Embryonic facial prominence (tissue), 1 donor: ENCODE results near the gene KCNIP2.

Experiments
- DNase-seq: peaks from one replicate; pipeline ENCODE4 v3.0.0-alpha.2; 2016; ENCODE audit errors: extremely low spot score

The KCNIP2 gene

DNA sequence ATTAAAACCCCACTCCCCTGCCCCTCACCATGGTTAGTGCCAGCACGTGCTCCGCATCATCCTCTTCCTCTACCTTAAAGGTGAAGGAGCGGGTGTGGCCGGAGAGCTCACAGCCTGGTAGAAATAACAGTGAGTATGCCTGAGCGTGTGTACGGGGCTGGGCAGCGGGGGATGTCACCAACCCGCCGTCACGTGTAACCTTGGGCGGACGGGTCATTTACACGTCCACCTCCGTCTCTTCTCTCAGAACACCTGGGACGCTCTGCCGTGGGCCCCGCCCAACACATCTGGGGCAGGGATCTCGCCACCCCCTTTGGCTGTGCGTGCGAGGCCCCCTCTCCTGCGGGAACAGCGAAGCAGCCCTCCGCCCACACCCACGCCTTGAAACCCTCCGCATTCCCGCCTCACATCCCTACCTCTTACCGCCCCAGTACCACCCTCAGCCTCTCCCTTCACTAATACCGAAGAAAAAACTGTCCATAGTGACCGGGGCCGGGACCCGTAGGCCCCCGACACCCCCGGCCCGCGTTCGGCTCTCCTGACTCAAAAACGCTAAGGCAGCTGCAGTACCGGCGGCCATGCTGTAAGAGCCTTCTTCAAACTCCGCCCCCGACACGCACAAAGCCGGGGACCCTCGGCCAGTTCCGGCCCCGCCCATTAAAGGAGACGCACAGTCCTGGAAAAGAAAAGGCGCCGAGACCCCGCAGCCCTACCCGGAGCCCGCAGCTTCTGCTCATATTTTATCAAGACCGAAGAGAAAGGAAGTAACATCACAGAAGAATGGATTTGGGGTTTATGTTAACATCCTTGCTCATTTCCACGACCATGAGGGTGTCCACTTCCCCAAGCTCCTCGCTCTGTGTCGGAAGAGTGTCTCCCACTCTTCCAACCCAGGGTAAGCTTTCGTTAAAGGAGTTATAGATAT, 60.5 kb downstream of the KCNIP2 start, which contains the start of gene NPM3:
Gene NPM3, minus strand, starts transcription at position 636 of the 925 bp plus-strand sequence. Its CDS starts 56 bp downstream, at position 580.
- DNase-seq, result peak; percentile 74

DNA sequence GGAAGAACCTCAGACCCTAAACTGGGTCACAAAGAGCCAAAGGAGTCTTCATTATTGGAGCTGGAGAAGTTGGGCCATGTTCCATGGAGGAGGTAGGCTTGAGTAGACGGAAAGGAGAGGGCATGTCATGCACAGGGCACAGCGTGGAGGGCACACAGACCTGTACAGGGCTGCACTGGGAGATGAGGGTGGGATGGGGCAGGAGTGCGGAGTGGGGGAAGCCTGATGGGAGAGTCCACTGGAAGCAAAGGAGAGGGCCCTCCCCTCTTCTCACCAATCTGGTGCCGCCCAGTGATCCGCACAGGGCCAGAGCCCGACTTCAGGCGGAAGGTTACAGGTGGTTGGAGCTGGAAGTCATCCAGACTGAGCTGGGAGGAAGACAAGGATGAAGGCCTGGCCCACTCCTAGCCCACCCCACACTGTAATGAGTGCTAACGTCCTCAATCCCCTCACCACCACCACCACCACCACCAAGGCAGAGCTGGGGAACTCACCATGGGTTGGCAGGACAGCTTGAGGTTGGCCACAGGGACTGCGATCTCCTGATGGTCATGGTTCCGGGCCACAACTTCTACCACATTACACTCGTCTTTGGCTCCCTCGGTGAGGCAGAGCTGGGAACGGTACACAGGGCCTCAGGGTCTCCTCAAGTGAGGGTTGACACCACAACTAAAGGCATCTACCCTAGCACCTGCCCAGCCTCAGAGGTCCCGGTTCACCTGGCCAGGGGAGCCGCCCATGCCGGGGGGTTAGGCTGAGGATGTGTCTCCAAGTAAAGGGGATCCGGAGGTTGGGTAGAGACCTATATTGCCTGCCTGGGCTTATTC, 61.4 kb downstream of the KCNIP2 start:
- no peak for DNase-seq

DNA sequence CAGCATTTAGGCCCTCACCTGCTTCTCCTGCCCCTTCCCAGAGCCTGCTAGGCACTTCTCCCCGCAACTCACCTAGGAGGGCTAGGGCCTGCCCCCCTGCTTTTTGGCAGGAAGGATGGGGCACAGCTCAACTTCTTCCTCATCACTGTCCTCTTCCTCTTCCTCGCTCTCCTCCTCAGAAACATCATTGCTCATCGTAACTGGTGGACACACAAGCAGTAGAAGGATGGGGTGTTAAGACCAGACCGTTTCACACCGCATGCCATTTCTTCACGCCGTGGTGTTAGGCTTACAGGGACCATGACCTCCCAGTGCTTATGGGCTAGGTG, 62.0 kb downstream of the KCNIP2 start:
- no peak for DNase-seq

DNA sequence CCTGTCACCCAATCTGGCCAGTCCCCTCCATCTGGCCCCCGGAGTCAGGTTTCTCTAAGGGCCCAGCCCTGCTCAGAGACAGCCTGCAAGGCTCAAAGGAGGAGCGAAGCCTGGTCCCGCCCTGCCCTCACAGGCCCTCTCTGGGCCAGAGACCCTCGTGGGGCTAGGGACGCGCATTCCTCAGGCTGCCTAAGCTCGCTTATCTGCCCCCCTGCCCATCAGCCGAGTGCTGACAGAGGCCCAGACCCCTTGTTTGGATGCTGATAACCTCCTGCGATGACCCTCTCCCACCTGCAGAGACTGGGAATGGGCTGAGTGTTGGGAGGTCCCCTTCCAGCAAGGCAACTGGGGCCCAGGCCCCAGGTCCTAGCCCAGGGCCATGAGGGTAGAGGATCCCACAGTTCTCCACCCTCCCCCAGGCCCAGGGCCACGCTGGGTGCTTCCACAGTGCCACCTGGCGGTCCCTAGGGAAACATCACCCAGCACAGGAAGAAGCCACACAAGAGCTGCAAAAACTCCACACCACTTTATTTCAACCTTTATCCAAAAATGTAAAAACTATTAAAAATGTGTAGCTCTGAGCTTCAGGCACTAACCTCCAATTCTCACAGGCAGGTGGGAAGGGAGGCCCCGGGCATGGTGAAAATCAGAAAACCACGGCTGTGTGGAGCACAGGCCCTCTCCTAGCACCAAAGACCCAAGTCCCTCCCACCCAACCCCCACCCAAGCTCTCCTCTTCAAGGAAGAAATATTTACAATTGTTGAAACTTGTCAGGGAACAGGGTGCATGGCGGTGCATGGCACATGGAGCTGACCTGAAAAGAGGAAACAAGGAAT, 62.6 kb downstream of the KCNIP2 start:
- no peak for DNase-seq

DNA sequence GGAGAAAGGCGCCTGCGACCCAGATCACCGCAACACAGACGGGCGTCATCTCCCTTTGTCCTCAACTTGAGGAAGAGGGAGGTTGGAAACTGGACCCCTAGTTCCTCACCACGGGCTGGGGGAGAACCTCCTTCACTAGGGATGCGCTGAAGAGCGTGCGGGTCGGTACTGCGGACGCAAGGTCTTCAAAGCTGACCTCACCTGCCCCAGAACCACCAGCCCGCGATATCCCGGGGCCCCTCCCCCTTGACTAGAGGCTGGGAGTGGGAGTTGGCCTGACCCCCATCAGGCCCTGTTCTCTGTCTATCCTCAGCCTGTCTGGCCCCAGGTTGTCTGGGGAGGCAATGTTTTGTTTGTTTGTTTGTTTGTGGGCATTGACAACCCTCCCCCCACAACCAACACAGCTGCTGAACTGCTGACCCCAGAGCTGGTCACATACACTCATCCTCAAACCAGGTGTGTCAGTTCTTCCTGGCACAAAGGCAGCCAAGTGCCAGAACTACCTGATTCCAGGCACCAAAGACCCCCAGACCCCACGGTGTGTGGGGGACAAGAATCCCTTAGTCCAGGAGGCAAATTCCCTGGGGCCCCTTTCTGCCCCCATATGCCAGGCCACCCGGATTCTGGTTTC, 63.3 kb downstream of the KCNIP2 start:
- DNase-seq, result no peak

DNA sequence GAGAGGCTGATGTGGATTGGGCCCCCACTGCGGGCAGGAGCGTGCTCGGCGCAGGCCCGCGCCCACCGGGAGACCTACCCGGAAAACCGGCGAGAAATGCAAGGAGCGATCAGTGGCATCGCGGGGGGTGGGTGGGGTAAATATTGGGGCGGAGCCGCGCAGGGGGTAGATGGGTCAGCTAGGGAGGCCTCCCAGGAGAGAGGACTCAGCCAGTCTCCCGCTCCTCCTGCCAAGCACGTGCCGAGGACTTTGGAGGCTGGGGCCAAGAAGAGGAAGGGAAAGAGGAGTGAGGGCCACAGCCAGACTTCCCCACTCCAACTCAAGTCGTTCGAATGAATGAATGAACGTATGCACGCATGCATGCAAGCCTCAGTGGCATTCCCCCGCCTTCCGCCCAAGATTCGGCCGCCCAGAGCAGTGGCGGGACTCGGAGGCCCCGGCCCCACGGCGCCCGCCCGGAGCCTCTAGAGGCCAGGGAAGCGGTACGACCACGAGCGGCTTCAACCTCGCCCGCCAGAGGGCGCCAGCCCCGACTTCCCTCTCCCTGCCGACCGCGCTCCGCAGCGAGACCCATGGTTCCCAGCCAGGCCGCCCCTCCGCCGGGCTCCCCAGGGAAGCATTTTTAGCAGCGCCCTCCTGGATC, 63.9 kb downstream of the KCNIP2 start:
- no peak for DNase-seq

DNA sequence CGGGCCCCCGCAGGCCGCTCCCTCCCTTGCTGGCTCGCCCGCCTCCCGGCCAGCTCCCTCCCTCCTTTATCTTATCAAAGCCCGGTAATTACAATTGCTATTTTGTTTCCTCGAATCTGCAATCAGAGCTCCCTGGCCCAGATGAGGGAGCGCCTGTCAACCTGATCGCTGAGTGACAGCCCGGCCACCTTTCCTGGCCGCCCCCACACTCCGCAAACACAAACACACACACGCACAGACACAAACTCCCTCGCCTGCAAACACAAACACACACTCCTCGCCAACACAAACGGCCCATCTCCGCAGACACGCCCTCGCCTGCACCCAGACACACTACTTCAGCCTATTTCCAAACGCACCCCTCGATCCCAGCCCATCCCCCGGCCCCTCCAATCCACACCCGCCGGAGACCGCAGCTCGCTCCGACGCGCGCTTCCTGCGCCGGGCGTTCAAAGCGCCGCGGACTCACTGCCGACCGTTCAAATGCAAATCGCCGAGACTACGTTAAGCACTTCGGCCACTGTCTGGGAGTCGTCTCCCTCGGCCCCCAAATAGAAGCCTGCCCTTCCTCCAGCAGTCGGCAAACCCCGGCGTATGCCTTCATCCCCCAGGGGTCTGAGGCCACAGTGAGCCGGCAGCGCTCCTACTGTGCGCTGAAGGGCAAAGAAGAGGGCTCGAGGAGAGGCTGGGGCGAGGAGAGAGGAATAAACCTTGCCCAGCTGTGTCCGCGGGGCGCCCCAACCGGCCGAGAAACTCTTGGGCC, 64.6 kb downstream of the KCNIP2 start:
- no peak for DNase-seq

DNA sequence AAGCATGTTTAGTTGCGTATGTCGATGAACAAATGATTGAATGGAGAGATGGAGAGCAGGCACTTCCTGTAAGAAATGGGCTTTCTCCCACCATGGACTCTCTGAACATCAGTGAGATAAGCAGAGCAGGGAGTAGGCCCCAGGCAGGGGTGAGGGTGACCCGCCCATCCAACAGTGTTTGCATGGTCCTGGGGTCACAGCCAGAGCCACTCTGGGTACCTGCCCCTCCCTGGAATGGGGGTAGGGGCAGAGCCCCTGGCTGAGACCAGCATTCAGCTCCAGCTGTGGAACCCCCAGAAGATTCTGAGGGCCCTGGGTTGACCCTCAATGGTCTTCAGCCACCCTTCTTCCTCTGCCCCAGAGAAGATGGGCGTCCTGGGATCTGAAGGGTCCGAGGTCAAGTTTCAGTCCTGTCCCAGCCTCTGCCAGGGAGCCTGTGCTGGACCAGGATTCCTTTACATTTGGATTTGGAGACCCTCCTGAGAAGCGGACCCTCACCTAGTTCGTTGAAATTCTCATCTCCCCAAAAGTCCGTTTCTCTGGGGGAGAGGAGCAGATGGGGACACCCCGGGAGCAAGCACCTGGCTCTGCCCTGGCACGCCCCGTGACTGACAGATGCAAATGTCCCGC, 65.3 kb downstream of the KCNIP2 start:
- no peak for DNase-seq

DNA sequence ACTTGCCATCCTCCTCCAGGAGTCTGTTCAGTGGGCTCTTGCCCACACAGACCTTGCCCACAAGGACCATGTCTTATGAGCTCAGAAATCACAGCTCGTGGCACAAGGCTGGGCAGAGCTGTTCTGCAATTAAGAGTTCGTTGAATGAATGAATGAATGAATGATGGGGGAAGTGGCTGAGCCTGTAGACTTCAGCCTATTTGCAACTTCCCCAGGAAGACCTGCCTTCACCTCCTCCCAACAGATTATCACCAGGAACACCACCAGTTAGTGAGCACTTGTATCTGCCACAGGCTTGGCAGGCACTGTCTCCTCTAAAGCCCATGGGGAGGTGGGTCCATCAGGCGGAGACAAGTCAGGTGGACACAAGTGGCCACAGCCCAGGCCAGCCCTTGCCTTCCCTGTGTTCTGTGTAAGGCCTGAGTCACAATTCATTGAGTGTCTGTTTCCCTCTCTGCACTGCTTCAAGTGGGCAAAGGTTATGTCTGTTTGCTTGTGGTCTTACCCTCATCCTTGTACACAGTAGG, 65.9 kb downstream of the KCNIP2 start:
- DNase-seq, result no peak

DNA sequence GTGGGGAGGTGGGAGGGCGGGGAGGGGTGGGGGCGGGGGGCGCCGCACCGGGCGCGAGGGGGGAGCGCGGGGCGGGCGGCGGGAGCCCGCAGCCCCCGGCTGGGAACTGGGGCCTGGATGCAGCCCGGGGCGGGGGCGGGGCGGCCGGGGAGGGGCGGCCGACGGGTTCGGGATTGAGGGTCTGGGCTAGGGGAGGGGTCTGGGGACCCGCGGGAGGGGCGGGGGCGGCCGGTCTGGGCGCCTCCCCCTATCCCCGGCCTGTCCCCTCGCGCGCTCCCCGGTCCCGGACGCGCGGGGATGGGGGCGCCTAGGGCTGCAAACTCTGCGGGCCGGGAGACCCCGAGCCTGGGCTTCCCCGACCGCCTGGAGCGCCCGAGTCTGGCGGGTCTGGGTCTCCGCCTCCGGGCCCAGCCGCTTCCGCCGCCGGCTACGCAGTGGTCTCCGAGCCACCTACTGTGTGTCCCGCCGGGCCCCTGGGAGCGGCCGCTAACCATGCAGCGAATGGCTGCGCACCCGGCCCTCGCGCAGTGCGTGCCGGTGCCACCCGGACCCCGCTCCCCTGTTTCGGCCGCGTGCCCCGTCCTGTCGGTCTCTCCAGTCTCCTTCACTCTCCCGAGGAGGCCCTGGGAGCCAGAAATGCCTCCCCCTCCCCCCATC, 67.3 kb downstream of the KCNIP2 start:
- no peak for DNase-seq
